Measurements from ENCODE around the gene KLHDC7A. TPM values are rescaled to one million over a fixed set of nuclear protein-coding genes. Genes with fewer than 3 reads are reported as not detected.
A peak's percentile ranks its signal among the peaks of the same experiment; 100 is the strongest.

Gene KLHDC7A
- total RNA-seq, 1 donor from 2014 or later = not detected

GRCh38 chr1:18532390-18533170 lies 51.9 kb downstream of the KLHDC7A start:
- Histone ChIP-seq H3K4me1 (no peaks in the 10 kb centered on the region), H3K4me3 (no peak overlapping the region), H3K9me3 (no peaks in the 10 kb centered on the region), H3K27me3 (no peaks in the 10 kb centered on the region), H3K36me3 (no peaks in the 10 kb centered on the region), H3K27ac (no peak overlapping the region)
- intact Hi-C loops (cut with DNase I) = no loop called here
- TF ChIP-seq POLR2A (IDR thresholded peaks at IDR 0.05) = no peak
- TF ChIP-seq CTCF (IDR thresholded peaks at IDR 0.05) = no peak
- TF ChIP-seq POLR2AphosphoS5 (IDR thresholded peaks at IDR 0.05; ENCODE audit: insufficient read depth in 1 of 2, low read depth in 1 of 2) = no peak
- DNase-seq (ENCODE audit: extremely low spot score in 2 of 2) = peak; percentile 58 to 84

- intact Hi-C loops (cut with DNase I) = no loop called here
- Histone ChIP-seq H3K27me3 (no peaks in the 10 kb centered on the region), H3K4me1 (no peaks in the 10 kb centered on the region), H3K9me3 (no peaks in the 10 kb centered on the region), H3K36me3 (no peaks in the 10 kb centered on the region), H3K4me3 (no peak overlapping the region), H3K27ac (no peak overlapping the region)
- TF ChIP-seq CTCF (IDR thresholded peaks at IDR 0.05) (no peak), POLR2AphosphoS5 (IDR thresholded peaks at IDR 0.05; ENCODE audit: insufficient read depth in 1 of 2, low read depth in 1 of 2) (no peak), POLR2A (IDR thresholded peaks at IDR 0.05) (no peak)
- DNase-seq (ENCODE audit: extremely low spot score in 2 of 2) = no peak
Measured at GRCh38 chr1:18533259-18533658, 52.5 kb downstream of the KLHDC7A start.

- Histone ChIP-seq H3K4me3 (no peak overlapping the region), H3K27ac (no peak overlapping the region), H3K27me3 (no peaks in the 10 kb centered on the region), H3K9me3 (no peaks in the 10 kb centered on the region), H3K4me1 (no peaks in the 10 kb centered on the region), H3K36me3 (no peaks in the 10 kb centered on the region)
- DNase-seq (ENCODE audit: extremely low spot score in 2 of 2) = peak in 1 of 2 donors; percentile 61
- TF ChIP-seq POLR2A (IDR thresholded peaks at IDR 0.05) (no peak), CTCF (IDR thresholded peaks at IDR 0.05) (no peak), POLR2AphosphoS5 (IDR thresholded peaks at IDR 0.05; ENCODE audit: insufficient read depth in 1 of 2, low read depth in 1 of 2) (no peak)
- intact Hi-C loops (cut with DNase I) = no loop called here
Measured at GRCh38 chr1:18534810-18535205, 54.1 kb downstream of the KLHDC7A start.

Small RNA genes within 50 kb of the gene (small RNA-seq; reads per million reads assigned to genes)
- gene DYNLL1P3 = not detected

Other genes with a start within 250 kb of the KLHDC7A start
- not detected for gene PAX7, start 149.9 kb downstream of the KLHDC7A start, total RNA-seq